Inflammatory macrophage treated with lipopolysaccharide for 1 hour (primary cell): ENCODE measurements around the gene FAM124A.

ENCODE experiments used
- DNase-seq, 2 donors: peaks; one replicate each; pipeline ENCODE4 v3.0.0-alpha.2; 2020 to 2022

The FAM124A gene

GRCh38 chr13:51221108-51221507 is 1.1 kb upstream of the FAM124A start:
- no peak for DNase-seq

- DNase-seq = peak; percentile 29 to 60
Measured at GRCh38 chr13:51221674-51222036, 543 bp upstream of the FAM124A start.

- DNase-seq = no peak
Measured at GRCh38 chr13:51222686-51223559, 725 bp downstream of the FAM124A start.

GRCh38 chr13:51223560-51224270 is 1.5 kb downstream of the FAM124A start:
- DNase-seq = peak; percentile 36 to 38

- DNase-seq = peak; percentile 45 to 67
Measured at GRCh38 chr13:51225029-51225428, 2.8 kb downstream of the FAM124A start.

GRCh38 chr13:51227404-51227803 is 5.2 kb downstream of the FAM124A start:
- no peak for DNase-seq

- DNase-seq = no peak
Measured at GRCh38 chr13:51229101-51229719, 7.0 kb downstream of the FAM124A start.

- DNase-seq = no peak
Measured at GRCh38 chr13:51229731-51230130, 7.5 kb downstream of the FAM124A start.

GRCh38 chr13:51230477-51231105 is 8.4 kb downstream of the FAM124A start:
- peak; percentile 42 to 43 for DNase-seq

GRCh38 chr13:51231456-51231855 is 9.3 kb downstream of the FAM124A start:
- DNase-seq = no peak

- DNase-seq = no peak
Measured at GRCh38 chr13:51232328-51232727, 10.1 kb downstream of the FAM124A start.

GRCh38 chr13:51233117-51233826 is 11.1 kb downstream of the FAM124A start:
- DNase-seq = no peak

GRCh38 chr13:51234676-51235075 is 12.5 kb downstream of the FAM124A start:
- DNase-seq = no peak

GRCh38 chr13:51235186-51235585 is 13.0 kb downstream of the FAM124A start:
- DNase-seq = no peak

GRCh38 chr13:51235756-51236490 is 13.7 kb downstream of the FAM124A start:
- peak; percentile 51 to 69 for DNase-seq

GRCh38 chr13:51236491-51236792 is 14.2 kb downstream of the FAM124A start:
- DNase-seq = no peak

GRCh38 chr13:51237386-51237785 is 15.2 kb downstream of the FAM124A start:
- DNase-seq = no peak

- DNase-seq = no peak
Measured at GRCh38 chr13:51237887-51238286, 15.7 kb downstream of the FAM124A start.

GRCh38 chr13:51240178-51240577 is 18.0 kb downstream of the FAM124A start:
- peak in 1 of 2 donors; percentile 28 for DNase-seq

- peak; percentile 76 to 87 for DNase-seq
Measured at GRCh38 chr13:51240958-51241357, 18.8 kb downstream of the FAM124A start.

GRCh38 chr13:51241720-51242119 is 19.5 kb downstream of the FAM124A start:
- peak; percentile 97 to 100 for DNase-seq

- DNase-seq = no peak
Measured at GRCh38 chr13:51243227-51243626, 21.0 kb downstream of the FAM124A start.
